Activated CD4-positive, alpha-beta T cell treated with anti-CD3 and anti-CD28 coated beads, Interleukin-10, Interleukin-2, amounts not matched to agents 100 ng/mL and 50 ng/mL, durations not matched to agents 16 hours and 8 hours (primary cell): ENCODE measurements around the gene GARIN5B.

Source experiments
- DNase-seq: peaks from one replicate; pipeline ENCODE4 v3.0.0-alpha.2; 2020

The GARIN5B gene

GRCh38 chr19:55368701-55369563 lies 5.9 kb upstream of the GARIN5B start:
- no peak for DNase-seq

- no peak for DNase-seq
These were observed 5.0 kb upstream of the GARIN5B start for GRCh38 chr19:55368106-55368505.

- DNase-seq, result no peak
These were observed 3.7 kb upstream of the GARIN5B start for GRCh38 chr19:55366790-55367189.

- DNase-seq, result no peak
These were observed 2.9 kb upstream of the GARIN5B start for GRCh38 chr19:55365964-55366363.

- no peak for DNase-seq
These were observed 2.2 kb upstream of the GARIN5B start for GRCh38 chr19:55365245-55365644.

- DNase-seq, result no peak
These were observed 678 bp downstream of the GARIN5B start for GRCh38 chr19:55362174-55362989.

GRCh38 chr19:55360902-55361301 lies 2.2 kb downstream of the GARIN5B start:
- no peak for DNase-seq

GRCh38 chr19:55358943-55359908 lies 3.8 kb downstream of the GARIN5B start:
- DNase-seq, result no peak

GRCh38 chr19:55358493-55358892 lies 4.6 kb downstream of the GARIN5B start:
- DNase-seq, result no peak

- no peak for DNase-seq
These were observed 7.7 kb downstream of the GARIN5B start for GRCh38 chr19:55355213-55355821.

GRCh38 chr19:55354698-55355212 lies 8.3 kb downstream of the GARIN5B start, which contains the start of gene COX6B2:
Gene COX6B2 (minus strand): TSS chr19:55354719. CDS start chr19:55354521, 198 bp downstream.
- DNase-seq, result no peak

- DNase-seq, result peak; percentile 32
These were observed 9.0 kb downstream of the GARIN5B start for GRCh38 chr19:55353803-55354697.

- DNase-seq, result no peak
These were observed 9.7 kb downstream of the GARIN5B start for GRCh38 chr19:55353356-55353802.

GRCh38 chr19:55352549-55353145 lies 10.4 kb downstream of the GARIN5B start:
- DNase-seq, result no peak

- DNase-seq, result no peak
These were observed 11.0 kb downstream of the GARIN5B start for GRCh38 chr19:55352040-55352439.

- DNase-seq, result no peak
These were observed 12.3 kb downstream of the GARIN5B start for GRCh38 chr19:55350620-55351315.

- DNase-seq, result no peak
These were observed 14.6 kb downstream of the GARIN5B start for GRCh38 chr19:55348317-55349034.

- no peak for DNase-seq
These were observed 15.5 kb downstream of the GARIN5B start for GRCh38 chr19:55347442-55348009.
